Measurements from ENCODE around the gene ANKS1A. TPM values are rescaled to one million over a fixed set of nuclear protein-coding genes. Genes with fewer than 3 reads are reported as not detected.

ANKS1A gene
- polyA plus RNA-seq, 3 donors, result 1.7 to 8.0 (median 3.1) TPM

DNA sequence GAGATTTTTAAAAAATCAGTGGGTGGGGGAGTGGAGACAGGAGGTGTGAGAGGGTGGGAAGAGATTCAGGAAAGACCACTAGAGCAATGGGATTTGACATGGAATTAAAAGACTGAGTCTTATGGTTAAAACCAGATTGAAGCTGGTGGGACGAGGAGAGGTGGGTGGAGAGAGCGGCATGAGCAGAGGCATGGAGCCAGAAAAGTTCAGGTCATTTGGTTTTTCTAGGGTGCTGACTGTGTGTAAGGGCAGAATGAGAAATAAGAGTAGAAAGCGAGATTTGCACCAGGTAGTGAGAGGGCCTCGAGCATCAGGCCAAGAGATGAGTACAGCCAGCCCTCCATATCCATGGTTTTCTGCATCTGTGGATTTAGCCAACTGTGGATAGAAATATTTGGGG lies 130.8 kb downstream of the ANKS1A start:
- no peak overlapping the region for H3K4me3 ChIP-seq (replicated peaks in 1 of 3; ENCODE audit: low read depth in 2 of 3, low read length in 3 of 3)

DNA sequence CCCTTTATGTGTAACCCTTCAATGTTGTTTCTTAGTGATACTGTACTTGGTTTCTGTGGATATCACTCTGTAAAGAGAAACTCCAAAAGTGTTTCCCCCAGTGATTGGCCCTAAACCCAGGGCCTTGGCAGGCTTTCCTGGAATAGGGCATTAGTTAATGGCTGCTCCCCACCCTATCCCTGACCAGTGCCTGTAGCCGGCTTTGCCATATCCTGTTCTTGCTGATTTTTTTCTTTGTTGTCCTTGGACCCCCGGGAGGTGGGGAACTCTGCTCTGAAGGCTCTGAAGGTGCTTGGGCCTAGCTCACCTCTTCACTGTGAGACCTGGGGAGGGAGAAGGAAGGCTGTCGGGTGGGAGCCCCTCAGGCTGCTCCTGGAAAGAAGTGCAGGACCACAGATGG lies 131.9 kb downstream of the ANKS1A start:
- Mint-ChIP-seq H3K4me1 (peaks cover 20% of the 10 kb centered on the region), H3K27ac (peak overlapping the region in 3 of 7 donors; percentile 2 to 51 (median 4)), H3K27me3 (ENCODE audit: low read depth in 3 of 3) (peaks cover 0 to 2% (median 0%) of the 10 kb centered on the region in 3 donors), H3K4me3 (no peak overlapping the region), H3K36me3 (peaks cover 63 to 66% of the 10 kb centered on the region in 2 donors), H3K9me3 (no peaks in the 10 kb centered on the region)
- no peak overlapping the region for H3K4me2 ChIP-seq (replicated peaks; ENCODE audit: extremely low read depth, low read length, poor library complexity, severe bottlenecking)
- H3K4me3 ChIP-seq (replicated peaks in 1 of 3; ENCODE audit: low read depth in 2 of 3, low read length in 3 of 3), result no peak overlapping the region
- peaks cover 15% of the 10 kb centered on the region for H4K20me1 ChIP-seq (ENCODE audit: insufficient read depth, low read length)
- no peaks in the 10 kb centered on the region for H3K4me1 ChIP-seq (ENCODE audit: control insufficient read depth in 1 of 2, insufficient read depth in 2 of 2, low read length in 2 of 2)
- no peaks in the 10 kb centered on the region for H3K79me2 ChIP-seq (ENCODE audit: insufficient read depth, low read length)
- WGBS (ENCODE audit: insufficient coverage), result 100% methylated on average over 1 of the region's 3 CpGs
- TF ChIP-seq, protein P1, sequence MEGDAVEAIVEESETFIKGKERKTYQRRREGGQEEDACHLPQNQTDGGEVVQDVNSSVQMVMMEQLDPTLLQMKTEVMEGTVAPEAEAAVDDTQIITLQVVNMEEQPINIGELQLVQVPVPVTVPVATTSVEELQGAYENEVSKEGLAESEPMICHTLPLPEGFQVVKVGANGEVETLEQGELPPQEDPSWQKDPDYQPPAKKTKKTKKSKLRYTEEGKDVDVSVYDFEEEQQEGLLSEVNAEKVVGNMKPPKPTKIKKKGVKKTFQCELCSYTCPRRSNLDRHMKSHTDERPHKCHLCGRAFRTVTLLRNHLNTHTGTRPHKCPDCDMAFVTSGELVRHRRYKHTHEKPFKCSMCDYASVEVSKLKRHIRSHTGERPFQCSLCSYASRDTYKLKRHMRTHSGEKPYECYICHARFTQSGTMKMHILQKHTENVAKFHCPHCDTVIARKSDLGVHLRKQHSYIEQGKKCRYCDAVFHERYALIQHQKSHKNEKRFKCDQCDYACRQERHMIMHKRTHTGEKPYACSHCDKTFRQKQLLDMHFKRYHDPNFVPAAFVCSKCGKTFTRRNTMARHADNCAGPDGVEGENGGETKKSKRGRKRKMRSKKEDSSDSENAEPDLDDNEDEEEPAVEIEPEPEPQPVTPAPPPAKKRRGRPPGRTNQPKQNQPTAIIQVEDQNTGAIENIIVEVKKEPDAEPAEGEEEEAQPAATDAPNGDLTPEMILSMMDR (IDR thresholded peaks at IDR 0.05), result no peak
- H3K36me3 ChIP-seq (replicated peaks in 1 of 2; ENCODE audit: control insufficient read depth in 1 of 2, insufficient read depth in 2 of 2, low read length in 2 of 2), result peaks cover 33 to 82% of the 10 kb centered on the region in 2 donors
- no peak overlapping the region for H2AFZ ChIP-seq (ENCODE audit: insufficient read depth, low read depth, low read length, poor library complexity, severe bottlenecking)
- intact Hi-C loops (cut with micrococcal nuclease), result loop anchor here in 1 of 2 donors (5.0 kb wide), 1 partner anchor 36 kb away; no protein-coding TSS in a partner anchor
- no peak overlapping the region for H3K27ac ChIP-seq (ENCODE audit: low read depth in 1 of 2, low read length in 2 of 2)
- no peaks in the 10 kb centered on the region for H3K9me3 ChIP-seq (replicated peaks in 1 of 2; ENCODE audit: control insufficient read depth in 1 of 2, insufficient read depth in 1 of 2, low read length in 2 of 2)
- no peaks in the 10 kb centered on the region for H3K27me3 ChIP-seq (ENCODE audit: control insufficient read depth in 2 of 2, insufficient read depth in 2 of 2, low read length in 2 of 2)
- no peak overlapping the region for H3K9ac ChIP-seq (ENCODE audit: insufficient read depth, low read length, poor library complexity, severe bottlenecking)
- no peak for DNase-seq

More for the DNA sequence above, 130.8 kb downstream of the ANKS1A start:
- H3K36me3 Mint-ChIP-seq, result peaks cover 62 to 70% of the 10 kb centered on the region in 2 donors
- H3K27ac ChIP-seq (ENCODE audit: low read depth in 1 of 2, low read length in 2 of 2), result no peak overlapping the region
- no peaks in the 10 kb centered on the region for H3K27me3 ChIP-seq (ENCODE audit: control insufficient read depth in 2 of 2, insufficient read depth in 2 of 2, low read length in 2 of 2)
- TF ChIP-seq, protein P1 (IDR thresholded peaks at IDR 0.05), result no peak
- H3K9me3 ChIP-seq (replicated peaks in 1 of 2; ENCODE audit: control insufficient read depth in 1 of 2, insufficient read depth in 1 of 2, low read length in 2 of 2), result no peaks in the 10 kb centered on the region
- no peak overlapping the region for H3K4me2 ChIP-seq (replicated peaks; ENCODE audit: extremely low read depth, low read length, poor library complexity, severe bottlenecking)
- H3K79me2 ChIP-seq (ENCODE audit: insufficient read depth, low read length), result no peaks in the 10 kb centered on the region
- WGBS (ENCODE audit: insufficient coverage), result 94% methylated on average over 3 of the region's 4 CpGs
- H3K4me1 Mint-ChIP-seq, result peaks cover 11% of the 10 kb centered on the region
- H3K27me3 Mint-ChIP-seq (ENCODE audit: low read depth in 3 of 3), result peaks cover 0 to 2% (median 0%) of the 10 kb centered on the region in 3 donors
- peaks cover 33 to 78% of the 10 kb centered on the region in 2 donors for H3K36me3 ChIP-seq (replicated peaks in 1 of 2; ENCODE audit: control insufficient read depth in 1 of 2, insufficient read depth in 2 of 2, low read length in 2 of 2)
- peak overlapping the region in 2 of 7 donors; percentile 4 to 32 for H3K27ac Mint-ChIP-seq
- no peak overlapping the region for H2AFZ ChIP-seq (ENCODE audit: insufficient read depth, low read depth, low read length, poor library complexity, severe bottlenecking)
- no peak overlapping the region for H3K4me3 Mint-ChIP-seq
- H3K9ac ChIP-seq (ENCODE audit: insufficient read depth, low read length, poor library complexity, severe bottlenecking), result no peak overlapping the region
- H4K20me1 ChIP-seq (ENCODE audit: insufficient read depth, low read length), result peaks cover 6% of the 10 kb centered on the region
- intact Hi-C loops (cut with micrococcal nuclease), result loop anchor here in 1 of 2 donors (5.0 kb wide), 2 partner anchors 37 to 47 kb away; no protein-coding TSS in a partner anchor
- no peaks in the 10 kb centered on the region for H3K4me1 ChIP-seq (ENCODE audit: control insufficient read depth in 1 of 2, insufficient read depth in 2 of 2, low read length in 2 of 2)
- no peaks in the 10 kb centered on the region for H3K9me3 Mint-ChIP-seq
- no peak for DNase-seq

Measured in CD14-positive monocyte (primary cell).